HAP-1 (cell line): ENCODE data around the gene SCN1B.
"Not testable (repeated sequence)": the region's sequence is repeated elsewhere in the genome, so short reads cannot be mapped to it uniquely, and the experiment has no call there.

Experiments
- DNase-seq, 2 experiments: peaks; one replicate each; pipeline ENCODE4 v3.0.0-alpha.2; 2016 to 2020; ENCODE audit warnings: low spot score in 2 of 2
- H3K27me3 ChIP-seq: fragments of 250-450 bp; sonication (Bioruptor Pico); 2 replicates; pipeline ENCODE4 v1.5.1; 2020; ENCODE audit warnings: low read depth, mild to moderate bottlenecking, moderate library complexity
- H3K36me3 ChIP-seq: fragments of 250-450 bp; sonication (Bioruptor Pico); replicated peaks from 2 replicates; pipeline ENCODE4 v1.5.1; 2020; ENCODE audit warnings: mild to moderate bottlenecking
- H3K4me1 ChIP-seq: fragments of 250-450 bp; sonication (Bioruptor Pico); 2 replicates; pipeline ENCODE4 v1.5.1; 2020; ENCODE audit warnings: mild to moderate bottlenecking
- H3K4me3 ChIP-seq: fragments of 250-450 bp; sonication (Bioruptor Pico); 2 replicates; pipeline ENCODE4 v1.5.1; 2020; ENCODE audit warnings: mild to moderate bottlenecking, moderate library complexity
- H3K9me3 ChIP-seq: fragments of 250-450 bp; sonication (Bioruptor Pico); 2 replicates; pipeline ENCODE4 v1.5.1; 2020; ENCODE audit warnings: mild to moderate bottlenecking, moderate library complexity
- in situ Hi-C: fragments of 300-500 bp; cut with MboI; formaldehyde crosslinking; loops from 3 replicates; pipeline ENCODE4 v1.14.3; 2020; ENCODE audit warnings: low sequenced_read_pairs, inconsistent platforms, mixed read lengths

The SCN1B gene

DNA sequence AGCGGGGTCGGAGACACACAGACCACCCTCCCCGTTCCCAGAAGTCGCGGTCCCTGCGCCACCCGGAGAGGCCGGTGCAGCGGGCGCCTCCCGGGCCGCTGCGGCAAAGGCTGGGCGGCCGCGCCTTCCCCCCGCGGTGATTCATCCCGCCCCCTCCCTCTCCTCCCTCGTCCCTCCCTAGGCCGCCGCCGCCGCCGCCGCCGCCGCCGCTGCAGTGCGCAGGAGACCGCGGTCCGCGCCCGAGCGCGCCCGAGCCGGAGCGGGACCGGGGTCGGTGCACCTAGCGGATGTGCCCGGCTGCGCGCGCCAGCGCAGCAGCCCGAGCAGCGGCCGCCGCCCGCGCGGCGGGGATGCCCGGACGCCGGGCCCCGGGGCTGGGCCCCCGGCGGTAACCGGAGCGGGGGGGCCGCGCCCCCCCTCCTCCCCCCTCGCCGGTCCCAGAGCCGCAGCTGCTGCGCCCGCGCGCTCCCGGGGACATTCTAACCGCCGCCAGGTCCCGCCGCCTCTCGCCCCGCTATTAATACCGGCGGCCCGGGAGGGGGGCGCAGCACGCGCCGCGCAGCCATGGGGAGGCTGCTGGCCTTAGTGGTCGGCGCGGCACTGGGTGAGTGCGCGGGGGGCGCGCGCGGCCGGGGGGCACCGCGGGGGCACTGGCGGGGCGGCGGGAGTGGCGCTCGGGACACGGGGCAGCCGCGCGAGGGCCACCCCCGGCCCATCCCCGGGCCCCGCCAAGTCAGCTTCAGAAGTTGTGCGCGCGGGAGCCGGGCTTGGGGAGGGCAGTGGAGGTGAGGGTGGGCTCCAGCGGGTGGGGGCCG lies at the start of gene SCN1B:
Gene SCN1B, plus strand, starts transcription at position 214 of the 815 bp plus-strand sequence. Its CDS starts 351 bp downstream, at position 565.
- peaks cover 29% of the 10 kb centered on the region for H3K36me3 ChIP-seq
- DNase-seq = peak; percentile 39 to 80
- peaks cover 5% of the 10 kb centered on the region for H3K4me1 ChIP-seq
- in situ Hi-C loops = no loop called here
- H3K27me3 ChIP-seq = no peaks in the 10 kb centered on the region; the same call in 1 of the 2 replicates
- peak within 1 kb of the TSS; percentile 37 for H3K4me3 ChIP-seq
- no peaks in the 10 kb centered on the region for H3K9me3 ChIP-seq

- H3K4me3 ChIP-seq = no peak overlapping the region
- in situ Hi-C loops = no loop called here
- DNase-seq = no peak
- 0 out of 2 replicates have a peak, but pooled peaks cover 1% of the 10 kb centered on the region for H3K9me3 ChIP-seq
- no peaks in the 10 kb centered on the region for H3K36me3 ChIP-seq
- H3K4me1 ChIP-seq = no peaks in the 10 kb centered on the region
- H3K27me3 ChIP-seq = no peaks in the 10 kb centered on the region
Observed at GRCh38 chr19:34982275-34982674, 48.0 kb upstream of the SCN1B start.

- Histone ChIP-seq H3K27me3 (no peaks in the 10 kb centered on the region), H3K36me3 (no peaks in the 10 kb centered on the region), H3K4me1 (no peaks in the 10 kb centered on the region), H3K9me3 (no peaks in the 10 kb centered on the region), H3K4me3 (no peak overlapping the region)
- no peak for DNase-seq
- in situ Hi-C loops = no loop called here
Observed at GRCh38 chr19:34983786-34984185, 46.5 kb upstream of the SCN1B start.

DNA sequence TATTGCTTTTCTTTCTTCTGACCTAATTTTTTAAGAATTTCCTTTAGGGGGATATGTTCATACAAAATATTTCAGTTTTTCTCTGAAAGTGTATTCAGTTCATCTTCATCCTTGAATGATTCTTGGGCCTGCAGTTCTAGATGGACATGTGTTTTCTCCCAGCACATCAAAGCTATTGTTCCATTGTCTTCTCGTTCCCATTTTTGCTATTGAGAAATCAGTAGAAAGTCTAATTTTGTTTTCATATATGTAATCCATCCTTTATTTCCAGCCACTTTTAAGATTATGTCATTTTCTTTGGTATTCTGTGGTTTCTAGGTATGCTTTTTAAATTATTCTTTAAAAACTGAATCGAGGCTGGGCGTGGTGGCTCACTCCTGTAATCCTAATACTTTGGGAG lies 46.0 kb upstream of the SCN1B start:
- Histone ChIP-seq H3K36me3 (no peaks in the 10 kb centered on the region), H3K4me1 (no peaks in the 10 kb centered on the region), H3K27me3 (no peaks in the 10 kb centered on the region), H3K4me3 (no peak overlapping the region), H3K9me3 (no peaks in the 10 kb centered on the region)
- in situ Hi-C loops = no loop called here
- no peak for DNase-seq

- Histone ChIP-seq H3K4me1 (no peaks in the 10 kb centered on the region), H3K27me3 (0 out of 2 replicates have a peak, but pooled peaks cover 2% of the 10 kb centered on the region), H3K9me3 (no peaks in the 10 kb centered on the region), H3K36me3 (no peaks in the 10 kb centered on the region), H3K4me3 (no peak overlapping the region)
- in situ Hi-C loops = no loop called here
- no peak for DNase-seq
Observed at GRCh38 chr19:34985249-34986022, 44.8 kb upstream of the SCN1B start.

DNA sequence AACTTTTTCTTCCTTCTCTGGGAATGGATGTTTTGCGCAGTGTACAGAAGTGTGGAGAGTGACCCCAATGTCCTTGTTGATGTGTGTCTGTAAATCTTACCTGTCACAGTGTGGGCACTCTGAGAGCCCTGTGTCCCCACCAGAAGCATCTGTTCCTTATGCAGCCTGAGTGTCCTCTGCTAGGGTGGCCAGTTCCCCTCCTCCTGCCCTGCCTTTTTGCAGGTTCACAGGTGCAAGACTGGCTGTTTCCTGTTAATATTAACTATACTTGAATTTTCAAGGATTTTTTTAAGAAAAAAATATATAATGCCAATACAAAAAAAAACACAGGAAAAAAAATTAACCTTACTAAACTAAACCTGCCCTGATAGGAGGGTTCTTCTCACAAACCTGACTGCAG lies 42.2 kb upstream of the SCN1B start:
- H3K9me3 ChIP-seq = no peaks in the 10 kb centered on the region
- in situ Hi-C loops = no loop called here
- H3K36me3 ChIP-seq = no peaks in the 10 kb centered on the region
- no peaks in the 10 kb centered on the region for H3K4me1 ChIP-seq
- H3K4me3 ChIP-seq = no peak overlapping the region
- DNase-seq = no peak
- H3K27me3 ChIP-seq = 0 out of 2 replicates have a peak, but pooled peaks cover 2% of the 10 kb centered on the region

DNA sequence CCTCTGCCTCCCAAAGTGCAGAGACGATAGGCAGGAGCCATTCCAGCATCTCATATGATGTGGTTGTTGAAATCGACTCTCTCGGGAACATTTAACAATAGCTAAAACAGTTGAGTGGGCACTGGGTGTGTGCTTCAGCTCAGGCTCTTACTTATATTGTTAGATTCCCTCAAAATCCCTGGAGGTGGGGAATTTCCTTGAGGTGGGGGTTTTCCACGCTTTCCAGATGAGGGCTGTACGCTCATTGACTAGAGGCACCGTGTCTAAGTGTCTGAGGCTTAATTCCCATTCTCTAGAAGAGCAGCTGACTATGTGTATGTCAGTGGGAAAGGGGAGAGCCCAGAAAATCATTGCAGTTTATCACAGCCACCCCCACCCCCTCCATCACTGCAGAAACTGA lies 41.0 kb upstream of the SCN1B start:
- in situ Hi-C loops = no loop called here
- no peaks in the 10 kb centered on the region for H3K9me3 ChIP-seq
- no peak overlapping the region for H3K4me3 ChIP-seq
- no peaks in the 10 kb centered on the region for H3K4me1 ChIP-seq
- 0 out of 2 replicates have a peak, but pooled peaks cover 2% of the 10 kb centered on the region for H3K27me3 ChIP-seq
- DNase-seq = no peak
- no peaks in the 10 kb centered on the region for H3K36me3 ChIP-seq

DNA sequence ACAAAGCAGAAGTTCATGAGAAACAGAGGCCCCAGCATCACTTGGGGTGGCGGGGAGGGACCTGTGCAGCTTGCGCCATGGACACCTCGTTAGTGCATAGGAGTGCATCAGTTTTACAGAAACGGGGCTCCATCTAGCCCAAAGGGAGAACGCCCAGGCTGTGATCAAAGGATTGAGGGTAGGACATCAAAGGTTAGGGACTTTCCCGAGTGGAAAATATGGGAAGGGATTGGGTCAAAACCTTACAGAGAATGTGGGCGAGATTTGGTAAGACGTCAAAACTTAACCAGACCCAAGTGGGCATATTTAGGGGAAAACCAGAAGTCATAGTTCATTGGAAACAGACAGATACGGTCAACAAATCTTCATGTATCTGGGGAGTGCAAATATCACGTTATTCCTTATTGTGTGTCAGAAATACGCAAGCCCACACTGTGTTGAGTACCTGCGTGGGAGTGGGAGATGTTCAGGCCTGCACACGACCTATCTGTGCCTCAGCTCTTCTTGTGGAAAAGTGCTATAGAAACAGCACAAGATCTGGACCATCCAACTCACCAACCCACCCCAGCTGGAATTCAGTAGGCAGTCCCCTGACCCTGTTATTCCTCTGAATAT lies 39.6 kb upstream of the SCN1B start:
- Histone ChIP-seq H3K4me1 (no peaks in the 10 kb centered on the region), H3K9me3 (no peaks in the 10 kb centered on the region), H3K36me3 (no peaks in the 10 kb centered on the region), H3K27me3 (0 out of 2 replicates have a peak, but pooled peaks cover 2% of the 10 kb centered on the region), H3K4me3 (no peak overlapping the region)
- no peak for DNase-seq
- in situ Hi-C loops = no loop called here

DNA sequence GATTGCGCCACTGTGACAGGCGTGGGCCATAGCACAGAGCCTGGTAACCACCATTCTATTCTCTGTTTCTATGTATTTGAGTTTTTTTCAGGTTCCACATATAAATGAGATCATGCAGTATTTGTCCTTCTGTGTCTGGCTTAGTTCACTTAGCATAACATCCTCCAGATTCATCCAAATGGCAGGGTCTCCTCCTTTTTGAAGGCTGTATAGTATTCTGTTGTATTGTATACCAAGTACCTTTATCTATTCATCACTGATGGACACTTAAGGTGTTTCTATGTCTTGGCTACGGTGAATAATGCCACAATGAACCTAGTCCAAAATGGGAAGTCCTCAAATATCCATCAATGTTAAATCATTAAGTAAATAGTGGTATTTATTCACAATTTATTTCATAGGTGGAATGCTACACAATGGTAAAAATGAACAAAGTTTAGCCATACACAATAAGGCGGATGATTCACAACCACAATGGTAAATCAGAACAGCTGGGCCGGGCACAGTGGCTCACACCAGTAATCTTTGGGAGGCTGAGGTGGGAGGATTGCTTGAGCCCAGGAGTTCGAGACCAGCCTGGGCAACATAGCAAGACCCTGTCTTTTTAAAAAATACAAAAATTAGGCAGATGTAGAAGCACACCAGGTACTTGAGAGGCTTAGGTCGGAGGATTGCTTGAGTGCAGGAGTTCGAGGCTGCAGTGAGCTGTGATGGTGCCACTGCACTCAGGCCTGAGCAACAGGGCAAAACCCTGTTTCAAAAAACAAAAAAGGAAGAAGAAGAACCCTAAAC lies 38.5 kb upstream of the SCN1B start:
- Histone ChIP-seq H3K36me3 (no peaks in the 10 kb centered on the region), H3K27me3 (0 out of 2 replicates have a peak, but pooled peaks cover 2% of the 10 kb centered on the region), H3K9me3 (no peaks in the 10 kb centered on the region), H3K4me3 (no peak overlapping the region), H3K4me1 (no peaks in the 10 kb centered on the region)
- in situ Hi-C loops = no loop called here
- no peak for DNase-seq

DNA sequence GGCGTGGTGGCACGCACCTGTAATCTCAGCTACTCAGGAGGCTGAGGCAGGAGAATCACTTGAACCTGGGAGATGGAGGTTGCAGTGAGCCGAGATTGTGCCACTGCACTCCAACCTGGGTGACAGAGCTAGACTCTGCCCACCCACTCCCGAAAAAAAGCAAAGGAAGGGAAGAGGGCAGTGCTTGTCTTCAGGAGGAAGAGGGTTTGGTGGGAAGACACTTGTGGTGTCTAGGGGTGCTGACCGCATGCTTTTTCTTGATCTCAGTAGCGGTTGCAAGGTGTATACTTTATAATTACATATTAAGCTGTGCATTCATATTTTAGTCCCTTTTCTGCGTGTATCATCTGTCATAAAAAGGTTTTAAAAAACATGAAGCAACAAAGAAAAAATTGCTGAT lies 37.7 kb upstream of the SCN1B start:
- H3K9me3 ChIP-seq, in situ Hi-C loops, H3K36me3 ChIP-seq, H3K4me3 ChIP-seq, H3K27me3 ChIP-seq, H3K4me1 ChIP-seq, DNase-seq: not testable (repeated sequence)

DNA sequence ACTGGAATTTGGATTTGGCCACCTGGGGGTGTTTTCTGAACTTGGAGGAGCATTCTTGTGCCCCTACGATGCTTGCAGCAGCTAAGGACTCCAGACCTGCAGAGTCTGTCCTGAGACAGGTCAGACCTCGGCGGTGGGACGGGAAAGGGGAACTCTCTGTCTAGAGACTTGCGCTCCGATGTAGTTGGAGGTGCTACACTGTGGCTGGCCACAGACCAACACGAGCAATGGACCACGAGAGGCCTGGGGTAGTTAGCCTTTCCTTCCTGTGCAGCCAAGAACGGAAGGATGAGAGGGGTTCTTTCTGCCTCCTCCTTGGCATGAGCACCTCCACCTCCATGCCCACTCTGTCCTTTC lies 36.0 kb upstream of the SCN1B start:
- Histone ChIP-seq H3K4me3 (no peak overlapping the region), H3K36me3 (no peaks in the 10 kb centered on the region), H3K9me3 (no peaks in the 10 kb centered on the region), H3K4me1 (0 out of 2 replicates have a peak, but pooled peaks cover 3% of the 10 kb centered on the region), H3K27me3 (0 out of 2 replicates have a peak, but pooled peaks cover 2% of the 10 kb centered on the region)
- in situ Hi-C loops = no loop called here
- no peak for DNase-seq

GRCh38 chr19:34994643-34995541 lies 35.4 kb upstream of the SCN1B start:
- DNase-seq = no peak
- H3K27me3 ChIP-seq = 0 out of 2 replicates have a peak, but pooled peaks cover under 1% of the 10 kb centered on the region
- no peaks in the 10 kb centered on the region for H3K9me3 ChIP-seq
- H3K4me1 ChIP-seq = peaks cover 6% of the 10 kb centered on the region; the same call in 1 of the 2 replicates
- no peak overlapping the region for H3K4me3 ChIP-seq
- in situ Hi-C loops = no loop called here
- H3K36me3 ChIP-seq = no peaks in the 10 kb centered on the region
